Myocyte (in vitro differentiated cells): ENCODE results near the gene GOT2. TPM values are rescaled to one million over a fixed set of nuclear protein-coding genes. Genes with fewer than 3 reads are reported as not detected.
"Not testable (repeated sequence)": the region's sequence is repeated elsewhere in the genome, so short reads cannot be mapped to it uniquely, and the experiment has no call there.

Experiments used
- DNase-seq: peaks from one replicate; pipeline ENCODE4 v3.0.0-alpha.2; 2012; ENCODE audit warnings: low read depth
- polyA plus RNA-seq: library from polyadenylated mRNA; unstranded; fragments of >200 nt; gene quantifications from one replicate; pipeline ENCODE4 v1.2.1, GENCODE V29; 2012; ENCODE audit warnings: missing spikeins
- total RNA-seq: library from RNA; depleted of rRNA; stranded (reverse); fragments of >200 nt; gene quantifications from 2 replicates; pipeline ENCODE4 v1.2.3, GENCODE V29; 2014

The GOT2 gene
- total RNA-seq: 45.9 and 49.0 TPM in 2 replicates
- polyA plus RNA-seq: 54.5 TPM

- peak; percentile 86 for DNase-seq
These were observed at the start of gene GOT2 for GRCh38 chr16:58733671-58734458. Gene GOT2, minus strand, starts transcription at chr16:58734316. Its CDS starts 88 bp downstream, at chr16:58734228.

- DNase-seq: not testable (repeated sequence)
These were observed 45.2 kb upstream of the GOT2 start for GRCh38 chr16:58779291-58779690.

GRCh38 chr16:58773870-58774269 is 39.8 kb upstream of the GOT2 start:
- no peak for DNase-seq

GRCh38 chr16:58768145-58768544 is 34.0 kb upstream of the GOT2 start:
- DNase-seq: no peak

- no peak for DNase-seq
These were observed 33.5 kb upstream of the GOT2 start for GRCh38 chr16:58767581-58767980.

GRCh38 chr16:58756650-58757332 is 22.7 kb upstream of the GOT2 start:
- no peak for DNase-seq

GRCh38 chr16:58755989-58756649 is 22.0 kb upstream of the GOT2 start:
- peak; percentile 56 for DNase-seq

GRCh38 chr16:58753711-58754134 is 19.6 kb upstream of the GOT2 start:
- DNase-seq: peak; percentile 82

GRCh38 chr16:58744497-58744896 is 10.4 kb upstream of the GOT2 start:
- DNase-seq: no peak

GRCh38 chr16:58741976-58742375 is 7.9 kb upstream of the GOT2 start:
- DNase-seq: no peak

GRCh38 chr16:58741166-58741565 is 7.0 kb upstream of the GOT2 start:
- no peak for DNase-seq

- DNase-seq: no peak
These were observed 4.7 kb upstream of the GOT2 start for GRCh38 chr16:58738672-58739296.

- not testable (repeated sequence) for DNase-seq
These were observed 2.2 kb upstream of the GOT2 start for GRCh38 chr16:58736341-58736740.

- no peak for DNase-seq
These were observed 307 bp upstream of the GOT2 start for GRCh38 chr16:58734459-58734787.

- DNase-seq: peak; percentile 14
These were observed 857 bp downstream of the GOT2 start for GRCh38 chr16:58733248-58733670.

GRCh38 chr16:58732545-58733247 is 1.4 kb downstream of the GOT2 start:
- peak; percentile 5 for DNase-seq

GRCh38 chr16:58730724-58731370 is 3.3 kb downstream of the GOT2 start:
- DNase-seq: peak; percentile 5

GRCh38 chr16:58727796-58728568 is 6.1 kb downstream of the GOT2 start:
- no peak for DNase-seq

GRCh38 chr16:58727028-58727781 is 6.9 kb downstream of the GOT2 start:
- no peak for DNase-seq
